CD14-positive monocyte (primary cell): ENCODE results near the gene TSPEAR. TPM values are rescaled to one million over a fixed set of nuclear protein-coding genes. Genes with fewer than 3 reads are reported as not detected.
"Not testable (repeated sequence)": the region's sequence is repeated elsewhere in the genome, so short reads cannot be mapped to it uniquely, and the experiment has no call there.

Source experiments
- DNase-seq, 3 donors: peaks; one replicate each; pipeline ENCODE4 v3.0.0-alpha.2; 2011 to 2022
- H2AFZ ChIP-seq: 2 replicates; pipeline ENCODE4 v1.6.0; 2012; ENCODE audit warnings: mild to moderate bottlenecking, low read depth, low read length, inconsistent platforms; ENCODE audit not compliant: insufficient read depth, poor library complexity, severe bottlenecking
- H3K27ac ChIP-seq, 2 donors: 1 replicate in 1 of 2; 2 replicates in 1 of 2; pipeline ENCODE4 v1.5.1; 2012 to 2013; ENCODE audit warnings: low read length in 2 of 2, control low read depth in 1 of 2, inconsistent platforms in 1 of 2, low read depth in 1 of 2, mild to moderate bottlenecking in 1 of 2
- H3K27me3 ChIP-seq, 2 donors: one replicate each; pipeline versions ENCODE4 v1.6.0 to v1.6.1; 2011 to 2013; ENCODE audit warnings: low read length in 2 of 2; ENCODE audit not compliant: control insufficient read depth in 2 of 2, insufficient read depth in 2 of 2
- H3K36me3 ChIP-seq, 2 donors: replicated peaks in 1 of 2; 1 replicate in 1 of 2; 2 replicates in 1 of 2; pipeline versions ENCODE4 v1.5.1 to v1.6.1; 2012 to 2013; ENCODE audit warnings: low read length in 2 of 2, control low read depth in 1 of 2, inconsistent platforms in 1 of 2, mild to moderate bottlenecking in 1 of 2; ENCODE audit not compliant: insufficient read depth in 2 of 2, control insufficient read depth in 1 of 2
- H3K4me1 ChIP-seq, 2 donors: 1 replicate in 1 of 2; 2 replicates in 1 of 2; pipeline versions ENCODE4 v1.5.1 to v1.6.1; 2012 to 2013; ENCODE audit warnings: low read length in 2 of 2, control low read depth in 1 of 2, inconsistent platforms in 1 of 2, mild to moderate bottlenecking in 1 of 2, moderate library complexity in 1 of 2; ENCODE audit not compliant: insufficient read depth in 2 of 2, control insufficient read depth in 1 of 2
- H3K4me2 ChIP-seq: replicated peaks from 2 replicates; pipeline ENCODE3; 2012; ENCODE audit warnings: low read length, moderate library complexity, mild to moderate bottlenecking; ENCODE audit not compliant: poor library complexity, severe bottlenecking; ENCODE audit errors: extremely low read depth
- H3K4me3 ChIP-seq, 3 experiments: fragments of 200-600 bp in 1 of 3; sonication (generic) in 1 of 3; replicated peaks in 1 of 3; 1 replicate in 2 of 3; 2 replicates in 1 of 3; pipeline ENCODE4 v1.5.1; 2011 to 2013; ENCODE audit warnings: low read length in 3 of 3, mild to moderate bottlenecking in 3 of 3, control low read depth in 2 of 3, low read depth in 2 of 3, inconsistent platforms in 1 of 3, moderate library complexity in 1 of 3
- H3K79me2 ChIP-seq: 2 replicates; pipeline ENCODE4 v1.6.0; 2012; ENCODE audit warnings: mild to moderate bottlenecking, control low read depth, inconsistent platforms, low read length, moderate library complexity; ENCODE audit not compliant: insufficient read depth
- H3K9ac ChIP-seq: 2 replicates; pipeline ENCODE4 v1.6.0; 2017; ENCODE audit warnings: low read length, mild to moderate bottlenecking; ENCODE audit not compliant: insufficient read depth, poor library complexity, severe bottlenecking
- H3K9me3 ChIP-seq, 2 donors: replicated peaks in 1 of 2; 1 replicate in 1 of 2; 2 replicates in 1 of 2; pipeline versions ENCODE4 v1.5.1 to v1.6.1; 2012 to 2013; ENCODE audit warnings: low read length in 2 of 2, control low read depth in 1 of 2; ENCODE audit not compliant: control insufficient read depth in 1 of 2, insufficient read depth in 1 of 2
- H4K20me1 ChIP-seq: 2 replicates; pipeline ENCODE4 v1.6.0; 2012; ENCODE audit warnings: mild to moderate bottlenecking, low read length, control low read depth, moderate library complexity; ENCODE audit not compliant: insufficient read depth
- H3K27ac Mint-ChIP-seq, 7 donors: one replicate each; pipeline ENCODE4 v1.8.0; 2020; ENCODE audit warnings: mild to moderate bottlenecking in 7 of 7, mixed read lengths in 7 of 7, moderate library complexity in 6 of 7, inconsistent platforms in 2 of 7
- H3K27me3 Mint-ChIP-seq, 3 donors: one replicate each; pipeline ENCODE4 v1.8.0; 2021 to 2022; ENCODE audit warnings: low read depth in 3 of 3, mild to moderate bottlenecking in 3 of 3, mixed read lengths in 3 of 3, moderate library complexity in 3 of 3, inconsistent platforms in 1 of 3
- H3K36me3 Mint-ChIP-seq, 2 donors: one replicate each; pipeline ENCODE4 v1.8.0; 2020; ENCODE audit warnings: mixed read lengths in 2 of 2, inconsistent platforms in 1 of 2, mild to moderate bottlenecking in 1 of 2
- H3K4me1 Mint-ChIP-seq: one replicate; pipeline ENCODE4 v1.8.0; 2020; ENCODE audit warnings: mild to moderate bottlenecking, mixed read lengths
- H3K4me3 Mint-ChIP-seq, 2 donors: one replicate each; pipeline ENCODE4 v1.8.0; 2020; ENCODE audit warnings: mild to moderate bottlenecking in 2 of 2, mixed read lengths in 2 of 2, moderate library complexity in 1 of 2
- H3K9me3 Mint-ChIP-seq, 7 donors: one replicate each; pipeline ENCODE4 v1.8.0; 2020 to 2022; ENCODE audit warnings: mixed read lengths in 7 of 7, mild to moderate bottlenecking in 6 of 7, moderate library complexity in 6 of 7, inconsistent platforms in 2 of 7
- CTCF ChIP-seq: fragments of 200-600 bp; IDR thresholded peaks from one replicate; pipeline ENCODE4 v1.8.0; 2022; ENCODE audit warnings: antibody characterized with exemption, mild to moderate bottlenecking
- WGBS: methylation state at CpG from one replicate; pipeline ENCODE4 v1.1.5; 2013; ENCODE audit warnings: missing lambda C conversion rate; ENCODE audit not compliant: insufficient coverage; 5-methylcytosine and 5-hydroxymethylcytosine counted together
- intact Hi-C, 2 donors: fragments of 100-400 bp; cut with micrococcal nuclease; formaldehyde crosslinking; loops; one replicate each; pipeline versions ENCODE4 v1.15.0 to v1.15.1; 2023
- polyA plus RNA-seq, 3 donors: library from polyadenylated mRNA; depleted of rRNA in 1 of 3; unstranded in 2 of 3; stranded (reverse) in 1 of 3; fragments of 300-500 nt in 2 of 3; fragments of >200 nt in 1 of 3; fragmentation: Illumina TruSeq in 2 of 3; gene quantifications; 1 replicate in 2 of 3; 2 replicates in 1 of 3; pipeline ENCODE4 v1.2.3, GENCODE V29; 2012 to 2021

TSPEAR gene
- polyA plus RNA-seq, 3 donors: not detected

GRCh38 chr21:44692798-44693512, 18.4 kb downstream of the TSPEAR start:
- no peaks in the 10 kb centered on the region for H4K20me1 ChIP-seq
- no peak for TF ChIP-seq CTCF
- no peak overlapping the region for H3K27ac ChIP-seq
- peaks cover 0 to 15% of the 10 kb centered on the region in 2 donors for H3K9me3 ChIP-seq
- no peak overlapping the region for H2AFZ ChIP-seq
- H3K27ac Mint-ChIP-seq: no peak overlapping the region
- peaks cover 25 to 54% (median 35%) of the 10 kb centered on the region in 3 donors for H3K27me3 Mint-ChIP-seq
- DNase-seq: no peak
- no peak overlapping the region for H3K9ac ChIP-seq
- H3K4me1 ChIP-seq: no peaks in the 10 kb centered on the region
- H3K4me1 Mint-ChIP-seq: no peaks in the 10 kb centered on the region
- peaks cover 6 to 22% (median 14%) of the 10 kb centered on the region in 7 donors for H3K9me3 Mint-ChIP-seq
- H3K36me3 Mint-ChIP-seq: no peaks in the 10 kb centered on the region
- H3K4me3 Mint-ChIP-seq: no peak overlapping the region
- no CpG with 5 or more reads among the region's 2 CpGs for WGBS
- no peak overlapping the region for H3K4me2 ChIP-seq
- no peaks in the 10 kb centered on the region for H3K79me2 ChIP-seq
- no peak overlapping the region for H3K4me3 ChIP-seq
- intact Hi-C loops: no loop called here
- H3K27me3 ChIP-seq: peaks cover 0 to 19% of the 10 kb centered on the region in 2 donors
- H3K36me3 ChIP-seq: no peaks in the 10 kb centered on the region

GRCh38 chr21:44691686-44692085, 19.7 kb downstream of the TSPEAR start:
- Histone ChIP-seq H3K4me3 (no peak overlapping the region), H3K36me3 (no peaks in the 10 kb centered on the region), H3K9ac (no peak overlapping the region), H3K4me2 (no peak overlapping the region), H3K9me3 (peaks cover 0 to 15% of the 10 kb centered on the region in 2 donors), H2AFZ (no peak overlapping the region), H3K27ac (no peak overlapping the region), H3K4me1 (no peaks in the 10 kb centered on the region), H3K79me2 (no peaks in the 10 kb centered on the region), H3K27me3 (peaks cover 0 to 13% of the 10 kb centered on the region in 2 donors), H4K20me1 (no peaks in the 10 kb centered on the region)
- peak overlapping the region in 1 of 2 donors; percentile 18 for H3K4me3 Mint-ChIP-seq
- peaks cover 13 to 47% (median 31%) of the 10 kb centered on the region in 3 donors for H3K27me3 Mint-ChIP-seq
- no peaks in the 10 kb centered on the region for H3K4me1 Mint-ChIP-seq
- H3K36me3 Mint-ChIP-seq: no peaks in the 10 kb centered on the region
- no peak for TF ChIP-seq CTCF
- no peak for DNase-seq
- no CpG with 5 or more reads among the region's 2 CpGs for WGBS
- intact Hi-C loops: no loop called here
- peaks cover 6 to 22% (median 14%) of the 10 kb centered on the region in 7 donors for H3K9me3 Mint-ChIP-seq
- no peak overlapping the region for H3K27ac Mint-ChIP-seq

GRCh38 chr21:44689740-44690139, 21.6 kb downstream of the TSPEAR start:
- H3K4me2 ChIP-seq, H3K79me2 ChIP-seq, intact Hi-C loops, H3K36me3 Mint-ChIP-seq, H2AFZ ChIP-seq, H3K4me1 Mint-ChIP-seq, H3K36me3 ChIP-seq, H3K9ac ChIP-seq, H3K27ac Mint-ChIP-seq, H4K20me1 ChIP-seq, H3K4me3 Mint-ChIP-seq, H3K4me3 ChIP-seq, H3K27ac ChIP-seq, H3K27me3 ChIP-seq, DNase-seq, H3K4me1 ChIP-seq: not testable (repeated sequence)
- H3K9me3 ChIP-seq: peaks cover 0 to 15% of the 10 kb centered on the region in 2 donors
- H3K9me3 Mint-ChIP-seq: peaks cover 6 to 22% (median 14%) of the 10 kb centered on the region in 7 donors
- WGBS: 97% methylated on average over 3 of the region's 3 CpGs
- peaks cover 7 to 33% (median 18%) of the 10 kb centered on the region in 3 donors for H3K27me3 Mint-ChIP-seq
